H1 (cell line): ENCODE measurements around the gene RAMP2. TPM values are rescaled to one million over a fixed set of nuclear protein-coding genes. Genes with fewer than 3 reads are reported as not detected.

ENCODE experiments used
- ATF3 ChIP-seq: IDR thresholded peaks from 2 replicates; pipeline ENCODE4 v1.6.1; 2011; ENCODE audit warnings: low read depth, mild to moderate bottlenecking, low read length; ENCODE audit not compliant: insufficient read depth
- CBX5 ChIP-seq: fragments of 300-800, 300-1000 bp; sonication (generic); IDR thresholded peaks from 2 replicates; pipeline ENCODE4 v1.7.1; 2016; ENCODE audit warnings: antibody characterized with exemption, low read length, low read depth
- EZH2 ChIP-seq: fragments of 200-600 bp; sonication (generic); IDR thresholded peaks from 2 replicates; pipeline ENCODE4 v1.7.1; 2012; ENCODE audit warnings: low read depth, mild to moderate bottlenecking, moderate library complexity, low read length, inconsistent platforms; ENCODE audit not compliant: severe bottlenecking
- KDM4A ChIP-seq: IDR thresholded peaks from one replicate; pipeline ENCODE4 v1.7.1; 2012; ENCODE audit warnings: low read depth, mild to moderate bottlenecking, moderate library complexity, low read length, inconsistent platforms; ENCODE audit not compliant: severe bottlenecking
- RNF2 ChIP-seq: fragments of 200-900, 300-1000 bp; sonication (generic); IDR thresholded peaks from 2 replicates; pipeline ENCODE4 v1.7.1; 2016; ENCODE audit warnings: borderline replicate concordance, low read depth, mild to moderate bottlenecking, antibody characterized with exemption, low read length; ENCODE audit not compliant: poor library complexity, severe bottlenecking; ENCODE audit errors: missing control alignments
- SP1 ChIP-seq: IDR thresholded peaks from 2 replicates; pipeline ENCODE4 v1.6.1; 2011; ENCODE audit warnings: low read depth, low read length
- TEAD4 ChIP-seq: IDR thresholded peaks from 2 replicates; pipeline ENCODE4 v1.6.1; 2012; ENCODE audit warnings: low read depth, low read length, inconsistent platforms, mixed read lengths
- polyA plus RNA-seq, 7 experiments: library from polyadenylated mRNA; depleted of rRNA in 3 of 7; stranded (reverse) in 5 of 7; unstranded in 2 of 7; fragments of >200 nt in 5 of 7; fragments of 200-250 nt in 2 of 7; gene quantifications; 1 replicate in 5 of 7; 2 replicates in 1 of 7; 4 replicates in 1 of 7; pipeline versions ENCODE4 v1.2.1 to v1.2.3, GENCODE V29; 2011 to 2013; ENCODE audit warnings: missing spikeins in 2 of 7, mixed read lengths in 2 of 7
- small RNA-seq: library from polyadenylated mRNA; stranded (forward); fragments of <200 nt; extraction: miRNeasy Mini kit (QIAGEN cat#:217004); gene quantifications from one replicate; pipeline ENCODE3, GENCODE V24; 2013; ENCODE audit not compliant: insufficient read depth
- total RNA-seq: library from RNA; stranded (reverse); fragmentation: NEBNext Ultra II Directional; extraction: Animal tissue kit (Norgen Biotek cat#: 25700); gene quantifications from 2 replicates; pipeline ENCODE4 v1.2.1, GENCODE V29; 2021

The RAMP2 gene
- total and polyA plus RNA-seq, 2 of the 8 experiments (the other 6 are each of a cell fraction or from before 2014, with no cell fraction given), result 13.4 to 41.7 TPM

- TF ChIP-seq ATF3 (no peak), TEAD4 (no peak), KDM4A (no peak), SP1 (no peak), CBX5 (no peak), RNF2 (no peak), EZH2 (no peak)
These were observed 48.2 kb downstream of the RAMP2 start (continued) for GRCh38 chr17:42809250-42809649.

Small RNAs within 50 kb of the gene (small RNA-seq; reads per million reads assigned to genes)
- gene HMGN2P15, result not detected

Other genes with a start within 250 kb of the RAMP2 start
- 19.4 and 21.3 TPM in 2 replicates for gene NAGLU, start 225.0 kb upstream of the RAMP2 start, total RNA-seq
- gene NAGLU, start 225.0 kb upstream of the RAMP2 start, polyA plus RNA-seq (2011; rRNA removed), result 21.6 and 34.5 TPM in 2 replicates
- 0.88 and 1.1 TPM in 2 replicates for gene HSD17B1, start 208.3 kb upstream of the RAMP2 start, total RNA-seq
- 1.0 and 1.8 TPM in 2 replicates for gene HSD17B1, start 208.3 kb upstream of the RAMP2 start, polyA plus RNA-seq (2011; rRNA removed)
- gene COASY, start 199.1 kb upstream of the RAMP2 start, total RNA-seq, result 100 and 109 TPM in 2 replicates
- 64.5 and 110 TPM in 2 replicates for gene COASY, start 199.1 kb upstream of the RAMP2 start, polyA plus RNA-seq (2011; rRNA removed)
- 27.5 and 34.2 TPM in 2 replicates for gene MLX, start 194.1 kb upstream of the RAMP2 start, total RNA-seq
- 25.4 and 27.0 TPM in 2 replicates for gene MLX, start 194.1 kb upstream of the RAMP2 start, polyA plus RNA-seq (2011; rRNA removed)
- gene PSMC3IP, start 183.5 kb upstream of the RAMP2 start, total RNA-seq, result 21.9 and 22.7 TPM in 2 replicates
- 9.5 and 11.5 TPM in 2 replicates for gene PSMC3IP, start 183.5 kb upstream of the RAMP2 start, polyA plus RNA-seq (2011; rRNA removed)
- gene RETREG3, start 151.9 kb upstream of the RAMP2 start, total RNA-seq, result 39.6 and 42.6 TPM in 2 replicates
- gene RETREG3, start 151.9 kb upstream of the RAMP2 start, polyA plus RNA-seq (2011; rRNA removed), result 23.7 and 27.0 TPM in 2 replicates
- 107 and 109 TPM in 2 replicates for gene TUBG1, start 151.5 kb upstream of the RAMP2 start, total RNA-seq
- gene TUBG1, start 151.5 kb upstream of the RAMP2 start, polyA plus RNA-seq (2011; rRNA removed), result 208 and 276 TPM in 2 replicates
- gene TUBG2, start 101.9 kb upstream of the RAMP2 start, total RNA-seq, result 13.0 and 14.8 TPM in 2 replicates
- 16.6 and 31.2 TPM in 2 replicates for gene TUBG2, start 101.9 kb upstream of the RAMP2 start, polyA plus RNA-seq (2011; rRNA removed)
- 11.1 and 13.7 TPM in 2 replicates for gene PLEKHH3, start 84.2 kb upstream of the RAMP2 start, total RNA-seq
- 13.5 and 23.7 TPM in 2 replicates for gene PLEKHH3, start 84.2 kb upstream of the RAMP2 start, polyA plus RNA-seq (2011; rRNA removed)
- 0.75 and 1.1 TPM in 2 replicates for gene CCR10, start 79.4 kb upstream of the RAMP2 start, total RNA-seq
- 4.0 and 5.7 TPM in 2 replicates for gene CCR10, start 79.4 kb upstream of the RAMP2 start, polyA plus RNA-seq (2011; rRNA removed)
- gene CNTNAP1, start 78.7 kb upstream of the RAMP2 start, total RNA-seq, result 4.7 and 5.2 TPM in 2 replicates
- gene CNTNAP1, start 78.7 kb upstream of the RAMP2 start, polyA plus RNA-seq (2011; rRNA removed), result 10.0 and 13.5 TPM in 2 replicates
- gene EZH1, start 16.2 kb upstream of the RAMP2 start, total RNA-seq, result 18.5 and 20.8 TPM in 2 replicates
- 17.4 and 22.9 TPM in 2 replicates for gene EZH1, start 16.2 kb upstream of the RAMP2 start, polyA plus RNA-seq (2011; rRNA removed)
- 83.9 and 88.2 TPM in 2 replicates for gene VPS25, start 12.2 kb downstream of the RAMP2 start, total RNA-seq
- 150 and 188 TPM in 2 replicates for gene VPS25, start 12.2 kb downstream of the RAMP2 start, polyA plus RNA-seq (2011; rRNA removed)
- 1.2 and 1.7 TPM in 2 replicates for gene WNK4, start 19.4 kb downstream of the RAMP2 start, total RNA-seq
- 0.21 and 0.86 TPM in 2 replicates for gene WNK4, start 19.4 kb downstream of the RAMP2 start, polyA plus RNA-seq (2011; rRNA removed)
- gene COA3, start 37.5 kb downstream of the RAMP2 start, total RNA-seq, result 68.4 and 71.2 TPM in 2 replicates
- gene COA3, start 37.5 kb downstream of the RAMP2 start, polyA plus RNA-seq (2011; rRNA removed), result 137 and 143 TPM in 2 replicates
- not detected in 2 replicates for gene CNTD1, start 37.6 kb downstream of the RAMP2 start, total RNA-seq
- 0.08 TPM in 1 of 2 replicates, not detected in the other for gene CNTD1, start 37.6 kb downstream of the RAMP2 start, polyA plus RNA-seq (2011; rRNA removed)
- 55.4 and 64.2 TPM in 2 replicates for gene BECN1, start 63.1 kb downstream of the RAMP2 start, total RNA-seq
- gene BECN1, start 63.1 kb downstream of the RAMP2 start, polyA plus RNA-seq (2011; rRNA removed), result 31.5 and 38.8 TPM in 2 replicates
- 223 and 224 TPM in 2 replicates for gene PSME3, start 72.2 kb downstream of the RAMP2 start, total RNA-seq
- gene PSME3, start 72.2 kb downstream of the RAMP2 start, polyA plus RNA-seq (2011; rRNA removed), result 109 and 149 TPM in 2 replicates
- 4.0 and 4.2 TPM in 2 replicates for gene AOC2, start 83.4 kb downstream of the RAMP2 start, total RNA-seq
- gene AOC2, start 83.4 kb downstream of the RAMP2 start, polyA plus RNA-seq (2011; rRNA removed), result 4.7 and 7.2 TPM in 2 replicates
- gene AOC3, start 90.0 kb downstream of the RAMP2 start, total RNA-seq, result 2.1 and 2.7 TPM in 2 replicates
- gene AOC3, start 90.0 kb downstream of the RAMP2 start, polyA plus RNA-seq (2011; rRNA removed), result 2.5 and 4.1 TPM in 2 replicates
- not detected in 2 replicates for gene G6PC1, start 139.6 kb downstream of the RAMP2 start, total RNA-seq
- gene G6PC1, start 139.6 kb downstream of the RAMP2 start, polyA plus RNA-seq (2011; rRNA removed), result 0.02 TPM in 1 of 2 replicates, not detected in the other
- gene AARSD1, start 203.2 kb downstream of the RAMP2 start, total RNA-seq, result 45.0 and 51.5 TPM in 2 replicates
- gene AARSD1, start 203.2 kb downstream of the RAMP2 start, polyA plus RNA-seq (2011; rRNA removed), result 43.8 and 58.8 TPM in 2 replicates
- gene PTGES3L, start 218.9 kb downstream of the RAMP2 start, total RNA-seq, result 2.2 and 3.0 TPM in 2 replicates
- gene PTGES3L, start 218.9 kb downstream of the RAMP2 start, polyA plus RNA-seq (2011; rRNA removed), result 2.6 and 3.6 TPM in 2 replicates
- gene RUNDC1, start 219.3 kb downstream of the RAMP2 start, total RNA-seq, result 10.7 and 11.9 TPM in 2 replicates
- 7.9 and 9.4 TPM in 2 replicates for gene RUNDC1, start 219.3 kb downstream of the RAMP2 start, polyA plus RNA-seq (2011; rRNA removed)
- gene RPL27, start 237.2 kb downstream of the RAMP2 start, total RNA-seq, result 1,415 and 1,425 TPM in 2 replicates
- gene RPL27, start 237.2 kb downstream of the RAMP2 start, polyA plus RNA-seq (2011; rRNA removed), result 3,779 and 3,900 TPM in 2 replicates
- 2.0 and 2.5 TPM in 2 replicates for gene IFI35, start 245.6 kb downstream of the RAMP2 start, total RNA-seq
- gene IFI35, start 245.6 kb downstream of the RAMP2 start, polyA plus RNA-seq (2011; rRNA removed), result 4.7 and 4.9 TPM in 2 replicates